Astrocyte (in vitro differentiated cells and primary cell): Measurements from ENCODE around the gene C9orf50. TPM values are rescaled to one million over a fixed set of nuclear protein-coding genes. Genes with fewer than 3 reads are reported as not detected.

Experiments used
- DNase-seq: peaks from one replicate; pipeline ENCODE4 v3.0.0-alpha.2; 2010; ENCODE audit warnings: low read depth
- FAIRE-seq: peaks from 2 replicates; lab custom pipeline; 2011; peaks lifted over from hg19 to GRCh38; lab: Jason Lieb, UNC
- H2AFZ ChIP-seq: 2 replicates; pipeline ENCODE4 v1.6.0; 2012; ENCODE audit warnings: low read depth, low read length, inconsistent platforms
- H3K27ac ChIP-seq: 2 replicates; pipeline ENCODE4 v1.5.1; 2011; ENCODE audit warnings: low read depth, low read length, inconsistent platforms
- H3K27me3 ChIP-seq: 2 replicates; pipeline ENCODE4 v1.6.0; 2011; ENCODE audit warnings: low read length, inconsistent platforms; ENCODE audit not compliant: insufficient read depth
- H3K36me3 ChIP-seq: 2 replicates; pipeline ENCODE4 v1.5.1; 2011; ENCODE audit warnings: low read length, inconsistent platforms; ENCODE audit not compliant: insufficient read depth
- H3K4me1 ChIP-seq: 2 replicates; pipeline ENCODE4 v1.5.1; 2011; ENCODE audit warnings: low read length, inconsistent platforms; ENCODE audit not compliant: insufficient read depth
- H3K4me2 ChIP-seq: 2 replicates; pipeline ENCODE4 v1.6.0; 2012; ENCODE audit warnings: low read length, inconsistent platforms
- H3K4me3 ChIP-seq: 2 replicates; pipeline ENCODE4 v1.5.1; 2011; ENCODE audit warnings: low read depth, mild to moderate bottlenecking, low read length, inconsistent platforms; ENCODE audit not compliant: insufficient read depth
- H3K79me2 ChIP-seq: 2 replicates; pipeline ENCODE4 v1.6.0; 2012; ENCODE audit warnings: mild to moderate bottlenecking, low read length, inconsistent platforms; ENCODE audit not compliant: insufficient read depth
- H3K9ac ChIP-seq: 2 replicates; pipeline ENCODE4 v1.6.0; 2012; ENCODE audit warnings: mild to moderate bottlenecking, low read length, inconsistent platforms
- H3K9me3 ChIP-seq: 2 replicates; pipeline ENCODE4 v1.5.1; 2012; ENCODE audit warnings: low read depth, mild to moderate bottlenecking, low read length, inconsistent platforms; ENCODE audit not compliant: insufficient read depth
- H4K20me1 ChIP-seq: 2 replicates; pipeline ENCODE4 v1.6.0; 2012; ENCODE audit warnings: low read length, inconsistent platforms; ENCODE audit not compliant: insufficient read depth
- H3K27ac Mint-ChIP-seq: one replicate; pipeline ENCODE4 v1.8.0; 2021; ENCODE audit warnings: mild to moderate bottlenecking, mixed read lengths; ENCODE audit not compliant: unreplicated experiment
- H3K27me3 Mint-ChIP-seq: one replicate; pipeline ENCODE4 v1.8.0; 2021; ENCODE audit warnings: low read depth, mixed read lengths; ENCODE audit not compliant: unreplicated experiment
- H3K36me3 Mint-ChIP-seq: one replicate; pipeline ENCODE4 v1.8.0; 2021; ENCODE audit warnings: low read depth, mixed read lengths; ENCODE audit not compliant: unreplicated experiment
- H3K4me1 Mint-ChIP-seq: one replicate; pipeline ENCODE4 v1.8.0; 2021; ENCODE audit warnings: low read depth, mixed read lengths; ENCODE audit not compliant: unreplicated experiment
- H3K4me3 Mint-ChIP-seq: one replicate; pipeline ENCODE4 v1.8.0; 2021; ENCODE audit warnings: mild to moderate bottlenecking, moderate library complexity, mixed read lengths; ENCODE audit not compliant: unreplicated experiment
- H3K9me3 Mint-ChIP-seq: one replicate; pipeline ENCODE4 v1.8.0; 2021; ENCODE audit warnings: mild to moderate bottlenecking, mixed read lengths; ENCODE audit not compliant: unreplicated experiment
- EZH2 ChIP-seq: IDR thresholded peaks from 2 replicates; pipeline ENCODE4 v1.6.1; 2012; ENCODE audit warnings: mild to moderate bottlenecking, low read length, inconsistent platforms; ENCODE audit not compliant: insufficient read depth
- total RNA-seq: library from RNA; stranded (reverse); gene quantifications from 2 replicates; pipeline ENCODE4 v1.2.1, GENCODE V29; 2021
- TF ChIP-seq, protein P1 (sequence below): IDR thresholded peaks from 2 replicates; pipeline ENCODE4 v1.5.1; 2011; ENCODE audit warnings: low read depth, mild to moderate bottlenecking, inconsistent platforms, low read length, moderate library complexity; ENCODE audit not compliant: insufficient read depth

C9orf50 gene
- total RNA-seq, 1 donor from 2014 or later = 0.41 TPM

DNA sequence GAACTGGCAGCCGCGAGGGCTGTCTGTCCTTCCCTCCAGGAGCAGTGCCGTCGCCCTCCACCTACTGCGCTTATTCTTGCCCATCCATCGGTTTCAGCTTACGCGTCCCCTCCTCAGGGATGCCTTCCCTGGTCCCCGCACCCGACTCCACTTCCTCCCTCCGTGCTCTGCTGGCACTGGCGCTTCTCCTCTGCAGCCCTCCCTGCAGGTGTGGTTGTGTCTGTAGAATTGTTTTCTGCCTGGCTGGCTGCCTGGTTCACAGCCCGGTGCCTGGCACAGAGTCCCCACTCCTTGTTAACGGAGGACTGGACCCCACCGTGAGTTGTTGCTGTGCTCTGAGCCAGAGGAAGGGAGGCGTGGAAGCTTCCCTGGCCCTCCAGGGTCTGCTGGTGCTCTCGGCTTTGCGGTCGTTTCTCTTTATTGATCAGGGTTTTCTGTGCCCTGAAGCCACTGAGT lies 10.8 kb upstream of the C9orf50 start:
- TF ChIP-seq, protein P1, sequence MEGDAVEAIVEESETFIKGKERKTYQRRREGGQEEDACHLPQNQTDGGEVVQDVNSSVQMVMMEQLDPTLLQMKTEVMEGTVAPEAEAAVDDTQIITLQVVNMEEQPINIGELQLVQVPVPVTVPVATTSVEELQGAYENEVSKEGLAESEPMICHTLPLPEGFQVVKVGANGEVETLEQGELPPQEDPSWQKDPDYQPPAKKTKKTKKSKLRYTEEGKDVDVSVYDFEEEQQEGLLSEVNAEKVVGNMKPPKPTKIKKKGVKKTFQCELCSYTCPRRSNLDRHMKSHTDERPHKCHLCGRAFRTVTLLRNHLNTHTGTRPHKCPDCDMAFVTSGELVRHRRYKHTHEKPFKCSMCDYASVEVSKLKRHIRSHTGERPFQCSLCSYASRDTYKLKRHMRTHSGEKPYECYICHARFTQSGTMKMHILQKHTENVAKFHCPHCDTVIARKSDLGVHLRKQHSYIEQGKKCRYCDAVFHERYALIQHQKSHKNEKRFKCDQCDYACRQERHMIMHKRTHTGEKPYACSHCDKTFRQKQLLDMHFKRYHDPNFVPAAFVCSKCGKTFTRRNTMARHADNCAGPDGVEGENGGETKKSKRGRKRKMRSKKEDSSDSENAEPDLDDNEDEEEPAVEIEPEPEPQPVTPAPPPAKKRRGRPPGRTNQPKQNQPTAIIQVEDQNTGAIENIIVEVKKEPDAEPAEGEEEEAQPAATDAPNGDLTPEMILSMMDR = no peak
- no peak for TF ChIP-seq EZH2
- Histone ChIP-seq H3K9ac (peak overlapping the region; percentile 20), H4K20me1 (peaks cover 92% of the 10 kb centered on the region), H3K27me3 (no peaks in the 10 kb centered on the region), H3K4me3 (no peak overlapping the region), H3K4me1 (peaks cover 45% of the 10 kb centered on the region), H3K27ac (peak overlapping the region; percentile 26), H3K9me3 (no peaks in the 10 kb centered on the region), H3K36me3 (peaks cover 16% of the 10 kb centered on the region), H2AFZ (no peak overlapping the region), H3K4me2 (peak overlapping the region; percentile 65), H3K79me2 (peaks cover 94% of the 10 kb centered on the region)
- H3K4me1 Mint-ChIP-seq = peaks cover 48% of the 10 kb centered on the region
- H3K27ac Mint-ChIP-seq = no peak overlapping the region
- peak overlapping the region; percentile 5 for H3K4me3 Mint-ChIP-seq
- no peaks in the 10 kb centered on the region for H3K27me3 Mint-ChIP-seq
- FAIRE-seq (no peak), DNase-seq (no peak)
- peaks cover 18% of the 10 kb centered on the region for H3K36me3 Mint-ChIP-seq
- H3K9me3 Mint-ChIP-seq = no peaks in the 10 kb centered on the region

DNA sequence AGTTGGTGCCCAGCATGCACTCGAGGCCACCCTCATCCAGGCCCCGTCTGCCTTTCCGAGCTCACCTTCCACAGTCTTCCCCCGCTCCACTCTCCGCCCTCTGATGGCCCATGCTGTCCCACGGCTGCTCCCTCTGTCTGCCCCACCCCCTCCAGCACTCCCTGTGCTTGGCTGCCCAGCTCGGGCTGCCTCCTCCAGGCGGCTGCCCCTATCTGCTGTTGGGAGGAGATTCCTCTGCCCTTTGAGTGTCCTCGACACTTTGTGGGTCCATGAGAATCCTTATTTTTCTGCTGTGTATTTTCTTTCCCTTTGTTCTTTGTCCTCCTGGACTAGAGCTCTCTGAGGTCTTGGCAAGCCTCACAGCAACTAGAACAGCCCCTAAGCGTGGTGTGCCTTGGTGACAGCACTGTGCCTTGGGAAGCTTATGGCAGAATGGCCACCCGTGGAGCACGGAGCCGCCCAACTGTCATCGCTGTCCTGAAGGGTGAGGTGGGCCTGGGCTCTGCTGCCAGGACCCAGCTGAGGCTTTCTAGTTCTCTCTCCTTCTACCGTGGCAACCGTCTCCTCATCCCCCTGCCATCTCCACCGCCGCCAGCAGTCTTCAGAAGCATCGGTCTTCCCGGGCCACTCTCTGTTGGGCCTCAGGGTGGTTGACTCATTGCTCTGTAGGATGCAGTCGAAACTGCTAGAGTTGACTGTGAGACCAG lies 10.2 kb upstream of the C9orf50 start:
- Histone ChIP-seq H3K4me2 (peak overlapping the region; percentile 65), H3K79me2 (peaks cover 99% of the 10 kb centered on the region), H3K27me3 (no peaks in the 10 kb centered on the region), H2AFZ (no peak overlapping the region), H3K9ac (peak overlapping the region; percentile 15), H3K36me3 (peaks cover 16% of the 10 kb centered on the region), H3K4me1 (peaks cover 50% of the 10 kb centered on the region), H3K4me3 (no peak overlapping the region), H4K20me1 (peaks cover 94% of the 10 kb centered on the region), H3K9me3 (no peaks in the 10 kb centered on the region), H3K27ac (peak overlapping the region; percentile 29)
- Mint-ChIP-seq H3K36me3 (peaks cover 18% of the 10 kb centered on the region), H3K9me3 (no peaks in the 10 kb centered on the region), H3K27ac (peak overlapping the region; percentile 53), H3K4me3 (peak overlapping the region; percentile 40), H3K27me3 (no peaks in the 10 kb centered on the region), H3K4me1 (peaks cover 48% of the 10 kb centered on the region)
- TF ChIP-seq, protein P1 = peak; percentile 6
- no peak for TF ChIP-seq EZH2
- peak; percentile 46 for DNase-seq
- no peak for FAIRE-seq

DNA sequence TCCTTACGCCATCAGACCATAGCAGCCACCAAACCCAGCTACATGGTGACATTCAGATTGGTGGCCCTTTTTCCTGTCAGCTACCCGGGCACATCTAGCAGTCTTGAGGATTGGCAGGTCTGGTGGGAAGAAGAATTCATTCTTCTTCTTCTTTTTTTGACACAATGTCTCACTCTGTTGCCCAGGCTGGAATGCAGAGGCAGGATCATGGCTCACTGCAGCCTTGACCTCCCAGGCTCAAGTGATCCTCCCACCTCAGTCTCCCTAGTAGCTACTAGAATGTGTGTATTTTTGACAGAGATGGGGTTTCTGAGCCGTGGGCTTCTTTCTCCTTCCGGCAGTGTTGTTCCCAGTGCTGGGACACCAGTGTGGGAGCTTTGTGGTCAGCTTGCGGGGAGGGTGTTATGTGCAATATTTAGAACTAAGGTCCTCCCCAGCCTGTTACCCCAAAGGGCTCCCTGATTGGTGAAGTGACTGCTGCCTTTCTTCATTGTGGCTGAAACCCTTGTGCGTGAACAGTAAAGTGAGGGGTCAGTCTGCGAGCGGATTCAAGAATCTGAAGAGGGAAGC lies 8.4 kb upstream of the C9orf50 start:
- no peak overlapping the region for H3K27ac Mint-ChIP-seq
- H3K9me3 Mint-ChIP-seq = no peaks in the 10 kb centered on the region
- FAIRE-seq = no peak

More for the DNA sequence above, 8.4 kb upstream of the C9orf50 start:
- peaks cover 50% of the 10 kb centered on the region for H3K4me1 ChIP-seq
- no peaks in the 10 kb centered on the region for H3K9me3 ChIP-seq
- no peak overlapping the region for H3K9ac ChIP-seq
- no peaks in the 10 kb centered on the region for H3K27me3 Mint-ChIP-seq
- TF ChIP-seq, protein P1 = no peak
- no peak for TF ChIP-seq EZH2
- peaks cover 85% of the 10 kb centered on the region for H3K79me2 ChIP-seq
- no peaks in the 10 kb centered on the region for H3K27me3 ChIP-seq
- H4K20me1 ChIP-seq = peaks cover 79% of the 10 kb centered on the region
- no peak for DNase-seq
- peak overlapping the region; percentile 97 for H3K4me2 ChIP-seq
- no peak overlapping the region for H3K4me3 Mint-ChIP-seq
- H3K36me3 Mint-ChIP-seq = peaks cover 12% of the 10 kb centered on the region
- H3K4me1 Mint-ChIP-seq = peaks cover 49% of the 10 kb centered on the region
- H3K4me3 ChIP-seq = no peak overlapping the region
- no peak overlapping the region for H2AFZ ChIP-seq
- H3K27ac ChIP-seq = no peak overlapping the region
- H3K36me3 ChIP-seq = peaks cover 9% of the 10 kb centered on the region
